Hepatocyte (in vitro differentiated cells): ENCODE results near the gene FOXA1.

ENCODE experiments used
- EZH2phosphoT487 ChIP-seq: fragments of 200-600 bp; sonication (generic); IDR thresholded peaks from one replicate; pipeline ENCODE4 v1.6.1; 2018; ENCODE audit warnings: antibody characterized with exemption, mild to moderate bottlenecking, low read depth, moderate library complexity; ENCODE audit not compliant: unreplicated experiment, severe bottlenecking
- TF ChIP-seq, protein P1 (sequence below): fragments of 200-600 bp; sonication (generic); IDR thresholded peaks from 2 replicates; pipeline ENCODE4 v1.5.1; 2016; ENCODE audit warnings: antibody characterized with exemption, mild to moderate bottlenecking; ENCODE audit not compliant: poor library complexity

- TF ChIP-seq, protein P1, sequence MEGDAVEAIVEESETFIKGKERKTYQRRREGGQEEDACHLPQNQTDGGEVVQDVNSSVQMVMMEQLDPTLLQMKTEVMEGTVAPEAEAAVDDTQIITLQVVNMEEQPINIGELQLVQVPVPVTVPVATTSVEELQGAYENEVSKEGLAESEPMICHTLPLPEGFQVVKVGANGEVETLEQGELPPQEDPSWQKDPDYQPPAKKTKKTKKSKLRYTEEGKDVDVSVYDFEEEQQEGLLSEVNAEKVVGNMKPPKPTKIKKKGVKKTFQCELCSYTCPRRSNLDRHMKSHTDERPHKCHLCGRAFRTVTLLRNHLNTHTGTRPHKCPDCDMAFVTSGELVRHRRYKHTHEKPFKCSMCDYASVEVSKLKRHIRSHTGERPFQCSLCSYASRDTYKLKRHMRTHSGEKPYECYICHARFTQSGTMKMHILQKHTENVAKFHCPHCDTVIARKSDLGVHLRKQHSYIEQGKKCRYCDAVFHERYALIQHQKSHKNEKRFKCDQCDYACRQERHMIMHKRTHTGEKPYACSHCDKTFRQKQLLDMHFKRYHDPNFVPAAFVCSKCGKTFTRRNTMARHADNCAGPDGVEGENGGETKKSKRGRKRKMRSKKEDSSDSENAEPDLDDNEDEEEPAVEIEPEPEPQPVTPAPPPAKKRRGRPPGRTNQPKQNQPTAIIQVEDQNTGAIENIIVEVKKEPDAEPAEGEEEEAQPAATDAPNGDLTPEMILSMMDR, result no peak
- no peak for TF ChIP-seq EZH2phosphoT487
Measured at GRCh38 chr14:37616853-37617252, 21.8 kb upstream of the FOXA1 start.
